GM12878 (cell line): ENCODE measurements around the gene ETV6. TPM values are rescaled to one million over a fixed set of nuclear protein-coding genes. Genes with fewer than 3 reads are reported as not detected.

Source experiments
- ATAC-seq: fragments of 200-7000 bp; cut with Tn5 transposase; 3 replicates; pipeline ENCODE4 v1.9.1; 2020; ENCODE audit warnings: mild to moderate bottlenecking, moderate library complexity
- BruUV-seq: library from RNA; stranded (reverse); fragments of 400-500 nt; replicated peaks from 2 replicates; lab custom pipeline; 2021; lab: Mats Ljungman, UMichigan
- CTCF ChIA-PET: fragments of 300-600 bp; sonication (Branson Sonifier 250); formaldehyde crosslinking; extraction: SDS; loops from one replicate; lab custom pipeline; 2021; ENCODE audit warnings: inconsistent platforms; lab: Yijun Ruan, JAX
- POLR2A ChIA-PET: fragments of 350-600 bp; formaldehyde crosslinking; extraction: SDS; loops from one replicate; lab custom pipeline; 2021; ENCODE audit warnings: inconsistent platforms; lab: Charles Lee
- RAD21 ChIA-PET: fragments of 300-600 bp; sonication (Branson Sonifier 250); formaldehyde crosslinking; loops from one replicate; lab custom pipeline; 2023; ENCODE audit warnings: antibody characterized with exemption; ENCODE audit not compliant: unreplicated experiment; lab: Charles Lee
- SMC1A ChIA-PET: fragments of 300-600 bp; sonication (Branson Sonifier 250); formaldehyde crosslinking; loops from one replicate; lab custom pipeline; 2023; ENCODE audit not compliant: unreplicated experiment, uncharacterized antibody; lab: Charles Lee
- DNase-seq: peaks from one replicate; pipeline ENCODE4 v3.0.0-alpha.2; 2011; ENCODE audit warnings: low read depth, low spot score
- FAIRE-seq: peaks from 3 replicates; lab custom pipeline; 2011; peaks lifted over from hg19 to GRCh38; lab: Jason Lieb, UNC
- H2AFZ ChIP-seq: 2 replicates; pipeline ENCODE4 v1.6.0; 2011; ENCODE audit warnings: low read depth, low read length, control low read depth; ENCODE audit not compliant: control insufficient read depth
- H3K27ac ChIP-seq: 2 replicates; pipeline ENCODE4 v1.5.1; 2011; ENCODE audit warnings: control low read depth; ENCODE audit not compliant: control insufficient read depth, insufficient read depth
- H3K27me3 ChIP-seq, 2 experiments: replicated peaks in 1 of 2; 2 replicates each; pipeline versions ENCODE4 v1.6.0 to v1.6.1; 2011; ENCODE audit warnings: low read length in 1 of 2; ENCODE audit not compliant: control insufficient read depth in 2 of 2, insufficient read depth in 2 of 2
- H3K36me3 ChIP-seq, 2 experiments: 2 replicates each; pipeline ENCODE4 v1.5.1; 2011; ENCODE audit warnings: low read length in 1 of 2; ENCODE audit not compliant: control insufficient read depth in 2 of 2, insufficient read depth in 2 of 2
- H3K4me1 ChIP-seq: 2 replicates; pipeline ENCODE4 v1.6.1; 2011; ENCODE audit warnings: mild to moderate bottlenecking, low read length, moderate library complexity, mixed read lengths; ENCODE audit not compliant: control insufficient read depth, insufficient read depth
- H3K4me2 ChIP-seq: 2 replicates; pipeline ENCODE4 v1.6.0; 2011; ENCODE audit warnings: control low read depth; ENCODE audit not compliant: control insufficient read depth, insufficient read depth
- H3K4me3 ChIP-seq: fragments of 200-600 bp; sonication (generic); 2 replicates; pipeline ENCODE4 v1.5.1; 2016
- H3K79me2 ChIP-seq: 2 replicates; pipeline ENCODE4 v1.6.0; 2011; ENCODE audit warnings: low read length; ENCODE audit not compliant: control insufficient read depth, insufficient read depth
- H3K9ac ChIP-seq: 2 replicates; pipeline ENCODE4 v1.8.0; 2011; ENCODE audit warnings: low read length, control low read depth, mixed read lengths; ENCODE audit not compliant: control insufficient read depth, insufficient read depth
- H3K9me3 ChIP-seq: replicated peaks from 3 replicates; pipeline ENCODE4 v1.5.1; 2011; ENCODE audit warnings: mild to moderate bottlenecking, low read length; ENCODE audit not compliant: control insufficient read depth, insufficient read depth
- H4K20me1 ChIP-seq: 2 replicates; pipeline ENCODE4 v1.6.0; 2011; ENCODE audit not compliant: control insufficient read depth, insufficient read depth
- CBX3 ChIP-seq: fragments of 200-600 bp; sonication (generic); IDR thresholded peaks from 2 replicates; pipeline ENCODE4 v1.6.1; 2016; ENCODE audit warnings: low read depth, borderline replicate concordance
- CREB1 ChIP-seq: IDR thresholded peaks from 2 replicates; pipeline ENCODE4 v1.6.1; 2012; ENCODE audit warnings: low read depth, mild to moderate bottlenecking, inconsistent platforms
- EED ChIP-seq: sonication (generic); IDR thresholded peaks from 2 replicates; pipeline ENCODE4 v1.6.1; 2016; ENCODE audit warnings: antibody characterized with exemption, low read depth
- ETV6 ChIP-seq, 2 experiments: fragments of 450-650 bp in 1 of 2; IDR thresholded peaks in 1 of 2; conservative IDR thresholded peaks in 1 of 2; 2 replicates each; pipeline ENCODE4 v1.6.1; 2014; ENCODE audit warnings: antibody characterized with exemption in 1 of 2, borderline replicate concordance in 1 of 2, low read depth in 1 of 2, mild to moderate bottlenecking in 1 of 2, moderate library complexity in 1 of 2
- IKZF1 ChIP-seq: fragments of 450-650 bp; conservative IDR thresholded peaks from 2 replicates; pipeline ENCODE4 v1.6.1; 2017; ENCODE audit warnings: antibody characterized with exemption, mild to moderate bottlenecking
- PAX5 ChIP-seq: IDR thresholded peaks from 2 replicates; pipeline ENCODE4 v1.6.1; 2011; ENCODE audit warnings: low read depth, low read length, borderline replicate concordance
- SP1 ChIP-seq: IDR thresholded peaks from one replicate; pipeline ENCODE4 v1.6.1; 2011; ENCODE audit warnings: low read depth, low read length
- SPI1 ChIP-seq: IDR thresholded peaks from 2 replicates; pipeline ENCODE4 v1.6.1; 2011; ENCODE audit warnings: low read depth, mild to moderate bottlenecking, low read length, moderate library complexity, borderline replicate concordance; ENCODE audit not compliant: insufficient read depth
- YBX1 ChIP-seq: fragments of 450-650 bp; IDR thresholded peaks from 2 replicates; pipeline ENCODE4 v1.6.1; 2016; ENCODE audit warnings: antibody characterized with exemption
- ZBTB40 ChIP-seq: fragments of 450-650 bp; IDR thresholded peaks from 2 replicates; pipeline ENCODE4 v1.6.1; 2016; ENCODE audit warnings: mild to moderate bottlenecking, moderate library complexity, borderline replicate concordance
- ZNF384 ChIP-seq: IDR thresholded peaks from 2 replicates; pipeline ENCODE4 v1.6.1; 2012; ENCODE audit warnings: low read depth, mild to moderate bottlenecking, low read length, improper control_type of control experiment, borderline replicate concordance
- WGBS: methylation state at CpG from one replicate; pipeline ENCODE4 v1.1.6; 2016; ENCODE audit warnings: low lambda C conversion rate; ENCODE audit not compliant: insufficient replicate concordance, insufficient coverage; ENCODE audit errors: missing lambda C conversion rate; 5-methylcytosine and 5-hydroxymethylcytosine counted together
- in situ Hi-C: fragments of 300-500 bp; cut with MboI; formaldehyde crosslinking; loops from 9 replicates; pipeline ENCODE4 v1.14.3; 2018; ENCODE audit warnings: mixed read lengths
- intact Hi-C: fragments of 100-400 bp; cut with micrococcal nuclease; formaldehyde crosslinking; loops from one replicate; pipeline ENCODE4 v1.14.2; 2022; ENCODE audit not compliant: unreplicated experiment
- polyA plus RNA-seq, 11 experiments: library from polyadenylated mRNA; depleted of rRNA in 4 of 11; unstranded in 6 of 11; stranded (reverse) in 5 of 11; fragments of >200 nt; fragmentation: Nextera tagmentation in 4 of 11; fragmentation: Illumina TruSeq in 1 of 11; extraction: Ambion mirVana in 4 of 11; extraction: Trizol in 1 of 11; gene quantifications; 1 replicate in 1 of 11; 2 replicates in 10 of 11; pipeline versions ENCODE4 v1.2.1 to v1.2.3, GENCODE V29; 2011 to 2016; ENCODE audit warnings: inconsistent platforms in 2 of 11, missing spikeins in 2 of 11, low read depth in 1 of 11
- total RNA-seq, 4 experiments: library from RNA; depleted of rRNA in 3 of 4; stranded (reverse); fragments of >200 nt in 3 of 4; fragmentation: Illumina TruSeq in 1 of 4; extraction: Trizol in 1 of 4; gene quantifications; 2 replicates each; pipeline versions ENCODE4 v1.2.1 to v1.2.3, GENCODE V29; 2013 to 2021

Gene ETV6
- total and polyA plus RNA-seq, 10 of the 15 experiments (the other 5 are each of a cell fraction or from before 2014, with no cell fraction given), result 6.6 to 74.8 (median 24.6) TPM

- ChIA-PET CTCF (interaction anchor here (0.6 kb wide), 1 partner anchor 69 kb away, joined by 3 read pairs; no protein-coding TSS in a partner anchor), POLR2A (no interaction called here)
These were observed 6.7 kb upstream of the ETV6 start for GRCh38 chr12:11642785-11643184.

More at GRCh38 chr12:11642785-11643184, 6.7 kb upstream of the ETV6 start:
- intact Hi-C loops, result no loop called here
- Histone ChIP-seq H2AFZ (no peak overlapping the region), H4K20me1 (no peaks in the 10 kb centered on the region), H3K27ac (no peak overlapping the region), H3K4me3 (no peak overlapping the region), H3K36me3 (no peaks in the 10 kb centered on the region), H3K79me2 (no peaks in the 10 kb centered on the region), H3K4me2 (no peak overlapping the region), H3K9ac (no peak overlapping the region), H3K4me1 (no peaks in the 10 kb centered on the region), H3K9me3 (no peaks in the 10 kb centered on the region; the same call in 1 of the 3 replicates), H3K27me3 (no peaks in the 10 kb centered on the region)
- BruUV-seq, result no TSS peak
- no peak for TF ChIP-seq ZBTB40
- TF ChIP-seq CREB1, result no peak
- no peak for TF ChIP-seq CBX3
- TF ChIP-seq SP1, result no peak
- TF ChIP-seq SPI1, result no peak
- TF ChIP-seq ZNF384, result no peak
- no peak for TF ChIP-seq IKZF1
- TF ChIP-seq ETV6 (conservative IDR thresholded peaks at IDR 0.05 in 1 of 2, IDR thresholded peaks at IDR 0.05 in 1 of 2; ENCODE audit: borderline replicate concordance in 1 of 2, low read depth in 1 of 2), result no peak
- no peak for TF ChIP-seq EED
- no peak for TF ChIP-seq YBX1
- no peak for TF ChIP-seq PAX5
- WGBS, result 92% methylated on average over 1 of the region's 1 CpG
- in situ Hi-C loops, result no loop called here
- FAIRE-seq (no peak), DNase-seq (no peak), ATAC-seq (no peak)
- ChIA-PET SMC1A (interaction anchor here (0.6 to 1.5 kb wide), 8 partner anchors 10 to 96 kb away, joined by 3 to 6 read pairs (median 3); no protein-coding TSS in a partner anchor), RAD21 (no interaction called here)
